HG02798 (cell line): ENCODE data around the gene KCNC4.

ENCODE experiments used
- ATAC-seq: cut with Tn5 transposase; IDR thresholded peaks from one replicate; pipeline ENCODE4 v1.9.1; 2021; ENCODE audit warnings: mild to moderate bottlenecking; ENCODE audit not compliant: unreplicated experiment, poor library complexity

KCNC4 gene

GRCh38 chr1:110210604-110211495, 736 bp downstream of the KCNC4 start:
- peak; percentile 25 for ATAC-seq

- no peak for ATAC-seq
These were observed 1.5 kb downstream of the KCNC4 start for GRCh38 chr1:110211496-110212168.

GRCh38 chr1:110212169-110213142, 2.3 kb downstream of the KCNC4 start:
- ATAC-seq: no peak

- no peak for ATAC-seq
These were observed 3.0 kb downstream of the KCNC4 start for GRCh38 chr1:110213143-110213540.

DNA sequence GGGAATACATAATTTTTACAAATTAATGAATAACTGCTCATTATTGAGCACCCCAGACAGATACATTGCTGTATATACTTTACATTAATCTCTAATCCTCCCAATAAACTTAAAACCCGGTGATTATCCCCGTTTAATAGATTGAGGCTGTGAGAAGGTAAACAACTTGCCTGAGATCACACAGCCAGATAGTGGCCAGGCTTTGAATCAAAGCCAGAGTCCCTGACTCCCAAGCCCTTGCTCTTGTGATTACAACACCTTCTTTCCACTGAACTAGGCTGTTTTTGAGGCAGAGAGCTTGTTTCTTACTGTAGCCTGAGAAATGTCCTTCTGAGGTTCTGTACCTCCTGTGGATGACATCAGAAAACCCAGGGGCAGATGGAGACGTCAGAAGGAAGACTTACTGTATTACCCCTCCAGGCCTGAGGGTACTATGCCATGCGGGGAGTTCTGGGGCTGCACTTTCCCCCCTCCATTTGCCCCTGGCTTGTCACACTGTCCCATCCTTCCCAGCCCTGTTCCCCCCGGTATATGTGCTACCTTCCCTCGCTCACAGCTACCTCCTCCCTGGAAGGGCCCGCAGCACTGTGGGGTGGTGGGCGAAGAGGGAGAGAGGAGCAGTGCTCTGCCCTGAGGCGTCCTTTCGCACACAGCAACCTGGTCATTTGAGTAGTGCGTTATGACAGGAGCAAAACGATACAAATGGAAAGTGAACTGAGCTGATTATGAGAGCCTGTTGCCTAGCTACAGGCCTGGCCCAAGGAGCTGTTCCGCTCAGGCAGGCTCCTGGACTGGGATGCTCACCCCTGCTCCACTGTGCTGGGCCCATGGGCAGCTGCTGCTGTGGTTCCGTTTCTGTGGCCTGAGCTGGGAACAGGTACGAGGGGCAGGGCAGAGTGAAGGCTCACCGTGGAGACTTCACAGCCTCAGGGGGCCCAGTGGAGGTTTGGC, 4.6 kb downstream of the KCNC4 start:
- no peak for ATAC-seq

GRCh38 chr1:110215621-110216515, 5.8 kb downstream of the KCNC4 start:
- no peak for ATAC-seq

DNA sequence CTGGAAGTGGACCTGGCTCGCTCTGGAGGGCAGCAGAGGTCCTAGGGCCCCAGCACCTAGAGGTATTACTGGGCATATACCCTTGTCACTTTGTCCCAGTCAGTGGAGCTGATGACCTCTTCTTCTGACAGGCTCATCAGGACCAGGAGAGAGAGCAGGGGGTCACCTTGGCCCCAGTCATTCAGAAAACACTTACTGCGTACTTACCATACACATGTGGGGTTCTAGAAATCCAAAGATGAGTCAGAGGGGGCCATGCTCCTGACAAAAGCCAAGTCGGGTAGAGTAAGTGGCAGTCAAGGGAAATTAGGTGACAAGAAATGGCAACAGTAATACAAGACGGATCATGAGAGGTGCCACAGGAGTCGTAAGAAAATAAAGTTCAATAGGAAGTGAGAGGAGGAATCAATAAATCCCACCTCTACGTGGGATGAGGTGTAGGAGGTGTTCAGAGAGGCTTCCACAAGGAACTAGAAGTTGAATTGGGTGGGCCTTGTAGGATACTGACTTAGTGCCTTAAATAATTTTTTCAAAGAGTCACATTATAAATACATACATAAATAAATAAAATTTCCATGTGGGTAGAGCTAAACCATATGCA, 6.8 kb downstream of the KCNC4 start:
- ATAC-seq: no peak

- ATAC-seq: no peak
These were observed 8.0 kb downstream of the KCNC4 start for GRCh38 chr1:110218137-110218536.

- no peak for ATAC-seq
These were observed 8.6 kb downstream of the KCNC4 start for GRCh38 chr1:110218739-110219138.

GRCh38 chr1:110220324-110220723, 10.2 kb downstream of the KCNC4 start:
- no peak for ATAC-seq

DNA sequence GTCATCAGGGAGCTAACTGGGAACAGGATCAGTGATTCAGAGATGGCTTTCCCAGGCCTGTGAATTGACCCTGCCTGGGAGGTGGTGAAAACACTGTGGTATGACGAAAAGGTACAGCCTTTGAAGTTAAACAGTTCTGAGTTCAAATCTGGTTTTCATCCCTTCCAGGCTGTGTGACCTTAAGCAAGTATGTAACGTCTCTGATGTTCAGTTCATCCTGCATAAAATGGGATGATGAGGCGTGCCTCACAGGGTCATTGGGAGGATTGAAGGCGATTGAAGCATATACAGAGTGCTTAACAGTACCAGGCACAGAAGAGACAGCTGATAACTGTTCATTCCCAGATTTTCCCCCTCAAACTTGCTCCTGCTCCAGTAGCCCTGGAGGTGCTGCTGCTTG, 11.0 kb downstream of the KCNC4 start:
- ATAC-seq: no peak

DNA sequence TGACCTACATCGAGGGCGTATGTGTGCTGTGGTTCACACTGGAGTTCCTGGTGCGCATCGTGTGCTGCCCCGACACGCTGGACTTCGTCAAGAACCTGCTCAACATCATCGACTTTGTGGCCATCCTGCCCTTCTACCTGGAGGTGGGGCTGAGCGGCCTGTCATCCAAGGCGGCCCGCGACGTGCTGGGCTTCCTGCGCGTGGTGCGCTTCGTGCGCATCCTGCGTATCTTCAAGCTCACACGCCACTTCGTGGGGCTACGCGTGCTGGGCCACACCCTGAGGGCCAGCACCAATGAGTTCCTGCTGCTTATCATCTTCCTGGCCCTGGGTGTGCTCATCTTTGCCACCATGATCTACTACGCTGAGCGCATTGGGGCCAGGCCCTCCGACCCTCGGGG, 13.0 kb downstream of the KCNC4 start:
- no peak for ATAC-seq

DNA sequence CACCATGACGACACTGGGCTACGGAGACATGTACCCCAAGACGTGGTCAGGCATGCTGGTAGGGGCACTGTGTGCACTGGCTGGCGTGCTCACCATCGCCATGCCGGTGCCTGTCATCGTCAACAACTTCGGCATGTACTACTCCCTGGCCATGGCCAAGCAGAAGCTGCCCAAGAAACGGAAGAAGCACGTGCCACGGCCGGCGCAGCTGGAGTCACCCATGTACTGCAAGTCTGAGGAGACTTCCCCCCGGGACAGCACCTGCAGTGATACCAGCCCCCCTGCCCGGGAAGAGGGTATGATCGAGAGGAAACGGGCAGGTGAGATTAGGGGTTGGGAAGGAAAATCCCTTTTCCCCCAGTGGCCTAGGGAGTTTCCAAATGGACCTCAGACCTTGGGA, 13.5 kb downstream of the KCNC4 start:
- no peak for ATAC-seq

DNA sequence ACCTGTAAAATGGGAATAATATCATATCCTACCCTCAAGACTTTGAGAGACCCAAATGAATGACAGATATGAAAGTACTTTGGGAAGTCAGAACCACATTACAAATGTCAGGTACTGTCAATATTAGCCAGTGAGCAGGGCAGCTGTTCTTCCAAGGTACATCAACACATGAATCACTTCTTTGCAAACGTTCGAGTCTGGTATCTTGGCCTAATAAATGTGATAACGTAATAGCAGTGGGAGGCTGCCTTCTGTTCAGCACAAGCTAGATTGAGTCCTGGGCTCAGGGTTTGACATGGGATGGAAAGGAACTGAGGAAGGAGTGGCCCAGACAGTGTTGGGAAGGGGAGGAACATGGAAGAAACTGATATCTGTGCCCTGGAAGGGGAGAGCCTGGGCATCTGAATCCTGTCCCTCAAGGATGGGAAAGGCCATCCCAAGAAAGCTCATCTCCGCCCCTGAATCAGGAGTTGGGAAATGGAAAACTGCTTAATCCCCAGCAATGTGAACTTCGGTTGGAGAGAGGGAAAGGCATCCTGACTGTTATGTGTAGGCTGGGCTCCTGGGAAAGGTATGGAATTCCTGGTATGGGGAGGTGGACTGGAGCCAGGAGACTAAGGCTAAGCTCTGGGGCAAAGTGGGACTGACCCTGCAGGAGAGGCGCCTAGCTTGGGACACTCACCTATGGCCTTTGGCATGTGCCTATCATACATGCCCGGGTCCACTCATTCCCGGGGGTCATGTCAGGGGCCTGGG, 14.3 kb downstream of the KCNC4 start:
- ATAC-seq: no peak

DNA sequence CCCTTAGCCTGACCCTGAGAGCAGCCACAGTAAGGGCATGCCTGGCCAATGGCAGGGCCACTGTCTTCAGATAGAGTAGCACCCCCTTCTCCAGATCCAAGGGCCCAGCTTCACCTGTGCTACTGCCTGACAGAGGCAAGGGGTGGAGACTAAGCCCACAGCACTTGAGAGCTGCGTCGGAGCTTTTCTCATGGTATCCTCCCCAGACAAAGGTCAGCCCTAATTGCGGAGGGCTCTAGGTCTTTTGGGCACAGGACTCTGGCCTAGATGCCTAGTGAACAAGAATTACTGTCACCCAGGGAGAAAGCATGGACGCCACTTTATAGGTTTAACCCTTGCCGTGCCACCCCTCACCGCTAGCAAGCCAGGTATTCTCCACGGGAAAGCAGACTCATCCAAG, 15.1 kb downstream of the KCNC4 start:
- ATAC-seq: no peak

- no peak for ATAC-seq
These were observed 15.8 kb downstream of the KCNC4 start for GRCh38 chr1:110225756-110226404.

- ATAC-seq: no peak
These were observed 17.7 kb downstream of the KCNC4 start for GRCh38 chr1:110227774-110228173.
